ENCODE results near the gene SFI1.

The SFI1 gene

DNA sequence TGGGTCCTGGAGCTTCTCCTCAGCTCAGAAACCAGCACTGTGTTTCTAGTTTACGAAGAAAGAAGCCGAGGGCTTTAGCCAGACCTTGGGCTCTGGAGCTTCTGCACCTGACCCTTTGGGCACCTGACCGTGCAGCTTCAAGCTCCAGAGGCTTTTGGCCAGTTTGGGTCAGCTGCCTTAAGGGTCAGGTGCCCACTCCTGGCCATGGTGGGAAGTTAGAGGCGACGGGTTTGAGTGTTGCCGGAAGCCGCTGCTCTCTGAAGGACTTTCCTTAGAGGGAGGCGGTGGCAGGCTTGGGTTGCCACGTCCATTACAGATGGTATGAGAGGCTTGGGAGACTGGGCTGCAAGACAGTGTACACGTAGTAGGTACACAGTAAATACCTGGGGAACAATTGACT is 113.4 kb downstream of the SFI1 start:
- Histone ChIP-seq H3K36me3 (ENCODE audit: control insufficient read depth in 2 of 2, insufficient read depth in 2 of 2, low read length in 2 of 2) (peaks cover 0 to 6% of the 10 kb centered on the region in 2 donors), H3K9me3 (ENCODE audit: control insufficient read depth in 2 of 2, low read length in 2 of 2) (no peaks in the 10 kb centered on the region), H3K9ac (ENCODE audit: low read length in 2 of 2) (no peak overlapping the region), H3K4me1 (ENCODE audit: control insufficient read depth, insufficient read depth, low read length) (peaks cover 13% of the 10 kb centered on the region), H3K27me3 (ENCODE audit: control insufficient read depth in 1 of 2, insufficient read depth in 2 of 2, low read length in 2 of 2) (no peaks in the 10 kb centered on the region), H3K4me3 (ENCODE audit: low read length in 2 of 2) (no peak overlapping the region), H3K27ac (ENCODE audit: low read length) (no peak overlapping the region)

DNA sequence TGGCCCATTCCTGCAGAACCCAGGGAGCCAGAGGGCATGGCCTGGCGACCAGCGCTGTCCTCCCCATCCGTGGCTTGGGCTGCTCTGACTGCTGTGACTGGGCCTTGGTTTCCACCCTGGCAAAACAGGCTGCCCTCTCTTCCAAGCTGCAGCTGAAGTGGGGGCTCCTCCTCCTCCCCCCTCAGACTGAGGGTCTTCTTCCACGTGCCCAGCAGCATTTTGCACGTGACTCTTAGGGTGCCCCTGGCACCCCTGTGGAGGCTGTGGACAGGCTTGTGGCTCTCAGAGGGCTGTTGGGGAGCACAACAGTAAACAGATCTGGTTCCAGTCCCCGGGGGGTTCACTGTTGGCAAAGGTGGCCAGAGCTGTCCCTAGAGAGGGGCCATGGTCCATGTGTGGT is 114.3 kb downstream of the SFI1 start:
- H3K9ac ChIP-seq (ENCODE audit: low read length in 2 of 2): no peak overlapping the region
- H3K36me3 ChIP-seq (ENCODE audit: control insufficient read depth in 2 of 2, insufficient read depth in 2 of 2, low read length in 2 of 2): peaks cover 0 to 6% of the 10 kb centered on the region in 2 donors
- peaks cover 13% of the 10 kb centered on the region for H3K4me1 ChIP-seq (ENCODE audit: control insufficient read depth, insufficient read depth, low read length)
- H3K27ac ChIP-seq (ENCODE audit: low read length): no peak overlapping the region
- H3K9me3 ChIP-seq (ENCODE audit: control insufficient read depth in 2 of 2, low read length in 2 of 2): no peaks in the 10 kb centered on the region
- H3K27me3 ChIP-seq (ENCODE audit: control insufficient read depth in 1 of 2, insufficient read depth in 2 of 2, low read length in 2 of 2): no peaks in the 10 kb centered on the region
- H3K4me3 ChIP-seq (ENCODE audit: low read length in 2 of 2): peak overlapping the region in 1 of 2 donors; percentile 22

DNA sequence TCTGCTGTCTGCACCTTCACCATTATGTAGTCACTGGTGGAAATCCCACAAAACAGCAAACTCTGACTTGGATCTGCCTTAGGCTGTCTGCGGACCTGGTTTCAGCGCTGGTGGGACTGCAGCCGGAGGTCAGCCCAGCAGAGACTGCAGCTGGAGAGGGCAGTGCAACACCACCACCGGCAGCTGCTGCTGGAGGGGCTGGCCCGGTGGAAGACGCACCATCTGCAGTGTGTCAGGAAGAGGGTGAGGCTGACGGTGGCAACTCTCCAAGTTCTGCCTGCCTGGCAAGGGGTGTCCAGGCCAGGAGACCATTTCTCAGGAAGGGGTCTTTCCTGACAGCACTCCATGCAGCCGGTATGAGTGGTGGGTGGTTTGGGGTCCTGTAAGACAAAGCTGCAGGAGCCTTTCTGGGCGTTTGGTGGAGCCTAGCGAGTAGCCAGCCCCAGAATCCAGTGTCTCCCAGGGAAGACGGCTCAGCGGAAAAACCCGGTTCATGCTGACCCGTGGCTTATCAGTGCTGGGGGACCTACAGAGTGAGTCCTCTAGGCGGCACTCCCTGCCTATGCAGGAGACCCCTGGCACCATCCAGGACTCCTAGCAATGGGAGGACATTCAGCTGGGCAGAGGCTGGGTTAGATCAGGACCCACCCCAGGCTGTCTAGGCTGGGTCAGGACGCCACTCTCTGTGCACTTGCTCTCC is 114.9 kb downstream of the SFI1 start:
- Histone ChIP-seq H3K27ac (ENCODE audit: low read length) (no peak overlapping the region), H3K4me3 (ENCODE audit: low read length in 2 of 2) (peak overlapping the region in 1 of 2 donors; percentile 22), H3K27me3 (ENCODE audit: control insufficient read depth in 1 of 2, insufficient read depth in 2 of 2, low read length in 2 of 2) (no peaks in the 10 kb centered on the region), H3K9ac (ENCODE audit: low read length in 2 of 2) (no peak overlapping the region), H3K36me3 (ENCODE audit: control insufficient read depth in 2 of 2, insufficient read depth in 2 of 2, low read length in 2 of 2) (peaks cover 0 to 4% of the 10 kb centered on the region in 2 donors), H3K9me3 (ENCODE audit: control insufficient read depth in 2 of 2, low read length in 2 of 2) (no peaks in the 10 kb centered on the region), H3K4me1 (ENCODE audit: control insufficient read depth, insufficient read depth, low read length) (peaks cover 13% of the 10 kb centered on the region)

DNA sequence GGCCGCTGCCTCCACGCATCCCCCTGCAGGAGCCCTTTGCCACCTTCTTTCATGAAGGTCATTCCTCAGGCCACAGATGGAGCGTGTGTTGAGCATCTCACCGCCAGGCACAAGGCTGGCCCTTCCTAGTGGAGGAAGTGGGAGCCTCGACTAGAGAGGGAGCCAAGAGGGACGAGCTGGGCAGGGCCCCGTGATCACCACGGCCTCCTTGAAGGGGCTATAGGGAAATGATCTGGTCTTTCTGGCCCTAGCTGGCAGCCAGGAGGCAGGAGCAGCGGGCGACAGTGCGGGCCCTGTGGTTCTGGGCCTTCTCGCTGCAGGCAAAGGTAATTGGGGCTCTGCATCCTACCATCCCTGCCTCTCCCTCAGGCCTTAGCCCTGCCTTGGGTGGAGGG is 116.6 kb downstream of the SFI1 start:
- peaks cover 0 to 3% of the 10 kb centered on the region in 2 donors for H3K36me3 ChIP-seq (ENCODE audit: control insufficient read depth in 2 of 2, insufficient read depth in 2 of 2, low read length in 2 of 2)
- peaks cover 14% of the 10 kb centered on the region for H3K4me1 ChIP-seq (ENCODE audit: control insufficient read depth, insufficient read depth, low read length)
- H3K27me3 ChIP-seq (ENCODE audit: control insufficient read depth in 1 of 2, insufficient read depth in 2 of 2, low read length in 2 of 2): no peaks in the 10 kb centered on the region
- no peak overlapping the region for H3K4me3 ChIP-seq (ENCODE audit: low read length in 2 of 2)
- no peak overlapping the region for H3K27ac ChIP-seq (ENCODE audit: low read length)
- H3K9me3 ChIP-seq (ENCODE audit: control insufficient read depth in 2 of 2, low read length in 2 of 2): no peaks in the 10 kb centered on the region
- H3K9ac ChIP-seq (ENCODE audit: low read length in 2 of 2): no peak overlapping the region

DNA sequence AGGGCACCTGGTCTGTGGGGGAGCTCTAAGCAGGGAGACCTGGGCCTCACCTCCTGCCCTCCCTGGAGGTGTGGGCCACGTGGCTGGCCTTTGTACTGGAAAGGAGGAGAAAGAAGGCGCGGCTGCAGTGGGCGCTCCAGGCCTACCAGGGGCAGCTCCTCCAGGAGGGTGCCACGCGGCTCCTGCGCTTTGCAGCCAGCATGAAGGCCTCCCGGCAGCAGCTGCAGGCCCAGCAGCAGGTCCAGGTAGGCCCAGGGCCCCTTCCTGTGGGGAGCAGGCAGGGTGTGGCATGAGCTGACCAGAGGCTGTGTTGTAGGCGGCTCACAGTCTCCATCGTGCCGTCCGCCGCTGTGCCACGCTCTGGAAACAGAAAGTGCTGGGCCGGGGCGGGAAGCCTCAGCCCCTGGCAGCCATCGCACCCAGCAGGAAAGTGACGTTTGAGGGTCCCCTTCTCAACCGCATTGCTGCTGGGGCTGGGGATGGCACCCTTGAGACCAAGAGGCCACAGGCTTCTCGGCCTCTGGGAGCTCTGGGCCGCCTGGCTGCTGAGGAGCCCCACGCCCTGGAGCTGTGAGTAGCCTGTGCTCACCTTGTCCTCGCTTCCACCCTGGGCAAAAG is 117.1 kb downstream of the SFI1 start:
- Histone ChIP-seq H3K27ac (ENCODE audit: low read length) (no peak overlapping the region), H3K9me3 (ENCODE audit: control insufficient read depth in 2 of 2, low read length in 2 of 2) (no peaks in the 10 kb centered on the region), H3K36me3 (ENCODE audit: control insufficient read depth in 2 of 2, insufficient read depth in 2 of 2, low read length in 2 of 2) (peaks cover 0 to 2% of the 10 kb centered on the region in 2 donors), H3K4me3 (ENCODE audit: low read length in 2 of 2) (no peak overlapping the region), H3K27me3 (ENCODE audit: control insufficient read depth in 1 of 2, insufficient read depth in 2 of 2, low read length in 2 of 2) (no peaks in the 10 kb centered on the region), H3K9ac (ENCODE audit: low read length in 2 of 2) (no peak overlapping the region), H3K4me1 (ENCODE audit: control insufficient read depth, insufficient read depth, low read length) (peaks cover 14% of the 10 kb centered on the region)

DNA sequence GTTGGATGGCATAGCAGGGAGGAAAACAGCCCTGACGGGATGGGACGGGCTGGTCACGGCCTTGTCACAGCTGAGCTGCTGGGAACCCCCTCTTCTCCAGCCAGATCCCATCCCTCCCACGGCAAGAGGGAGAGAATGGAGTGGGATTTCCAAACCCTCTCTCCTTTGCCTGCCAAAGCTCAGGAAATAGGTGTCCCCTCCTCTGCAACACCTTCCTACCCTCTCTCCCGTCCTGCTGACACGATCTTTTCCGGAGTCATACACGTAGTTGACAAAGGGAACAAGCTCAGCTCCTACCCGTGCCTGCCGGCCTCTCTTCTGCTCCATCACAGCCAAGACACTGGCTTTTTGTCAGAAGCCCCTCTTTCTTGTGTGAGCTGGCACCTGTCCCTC is 117.6 kb downstream of the SFI1 start:
- H3K27ac ChIP-seq (ENCODE audit: low read length): no peak overlapping the region
- peaks cover 17% of the 10 kb centered on the region for H3K4me1 ChIP-seq (ENCODE audit: control insufficient read depth, insufficient read depth, low read length)
- no peak overlapping the region for H3K9ac ChIP-seq (ENCODE audit: low read length in 2 of 2)
- H3K36me3 ChIP-seq (ENCODE audit: control insufficient read depth in 2 of 2, insufficient read depth in 2 of 2, low read length in 2 of 2): peaks cover 3 to 5% of the 10 kb centered on the region in 2 donors
- no peaks in the 10 kb centered on the region for H3K9me3 ChIP-seq (ENCODE audit: control insufficient read depth in 2 of 2, low read length in 2 of 2)
- no peaks in the 10 kb centered on the region for H3K27me3 ChIP-seq (ENCODE audit: control insufficient read depth in 1 of 2, insufficient read depth in 2 of 2, low read length in 2 of 2)
- H3K4me3 ChIP-seq (ENCODE audit: low read length in 2 of 2): no peak overlapping the region

DNA sequence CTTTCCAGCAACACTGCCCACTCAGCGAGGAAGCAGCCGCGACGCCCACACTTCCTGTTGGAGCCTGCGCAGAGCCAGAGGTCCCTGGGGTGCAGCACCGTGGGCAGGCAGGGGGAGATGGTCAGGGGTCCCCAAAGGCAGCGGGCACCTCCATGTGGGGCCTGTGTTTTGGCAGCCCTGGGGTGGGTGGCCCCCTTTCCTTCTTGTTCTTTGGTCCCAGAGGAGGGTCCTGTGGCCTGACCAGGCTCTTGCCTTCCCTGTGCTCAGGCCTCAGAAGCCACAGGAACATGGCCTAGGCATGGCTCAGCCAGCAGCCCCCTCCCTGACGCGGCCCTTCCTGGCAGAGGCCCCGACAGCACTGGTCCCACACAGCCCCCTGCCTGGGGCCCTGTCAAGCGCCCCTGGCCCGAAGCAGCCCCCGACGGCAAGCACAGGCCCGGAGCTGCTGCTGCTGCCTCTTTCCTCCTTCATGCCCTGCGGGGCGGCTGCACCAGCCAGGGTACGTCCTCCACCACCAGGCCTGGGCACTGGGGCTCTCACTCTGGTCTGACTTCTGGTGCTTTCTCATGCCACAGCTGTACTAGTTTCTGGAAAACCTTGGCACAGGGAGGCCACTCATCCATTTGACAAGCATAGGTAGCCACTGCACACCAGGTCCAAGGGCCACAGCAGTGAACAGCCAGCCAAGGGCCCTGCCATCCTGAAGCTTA is 118.6 kb downstream of the SFI1 start:
- Histone ChIP-seq H3K36me3 (ENCODE audit: control insufficient read depth in 2 of 2, insufficient read depth in 2 of 2, low read length in 2 of 2) (peaks cover 11 to 15% of the 10 kb centered on the region in 2 donors), H3K27ac (ENCODE audit: low read length) (no peak overlapping the region), H3K9me3 (ENCODE audit: control insufficient read depth in 2 of 2, low read length in 2 of 2) (no peaks in the 10 kb centered on the region), H3K9ac (ENCODE audit: low read length in 2 of 2) (no peak overlapping the region), H3K4me3 (ENCODE audit: low read length in 2 of 2) (no peak overlapping the region), H3K4me1 (ENCODE audit: control insufficient read depth, insufficient read depth, low read length) (peaks cover 18% of the 10 kb centered on the region), H3K27me3 (ENCODE audit: control insufficient read depth in 1 of 2, insufficient read depth in 2 of 2, low read length in 2 of 2) (no peaks in the 10 kb centered on the region)

GRCh38 chr22:31615491-31615860 is 119.1 kb downstream of the SFI1 start:
- no peaks in the 10 kb centered on the region for H3K27me3 ChIP-seq (ENCODE audit: control insufficient read depth in 1 of 2, insufficient read depth in 2 of 2, low read length in 2 of 2)
- no peak overlapping the region for H3K27ac ChIP-seq (ENCODE audit: low read length)
- no peak overlapping the region for H3K9ac ChIP-seq (ENCODE audit: low read length in 2 of 2)
- H3K9me3 ChIP-seq (ENCODE audit: control insufficient read depth in 2 of 2, low read length in 2 of 2): no peaks in the 10 kb centered on the region
- H3K36me3 ChIP-seq (ENCODE audit: control insufficient read depth in 2 of 2, insufficient read depth in 2 of 2, low read length in 2 of 2): peaks cover 16 to 20% of the 10 kb centered on the region in 2 donors
- H3K4me3 ChIP-seq (ENCODE audit: low read length in 2 of 2): no peak overlapping the region
- H3K4me1 ChIP-seq (ENCODE audit: control insufficient read depth, insufficient read depth, low read length): peaks cover 16% of the 10 kb centered on the region

- no peak overlapping the region for H3K4me3 ChIP-seq (ENCODE audit: low read length in 2 of 2)
- no peaks in the 10 kb centered on the region for H3K27me3 ChIP-seq (ENCODE audit: control insufficient read depth in 1 of 2, insufficient read depth in 2 of 2, low read length in 2 of 2)
- peaks cover 12% of the 10 kb centered on the region for H3K4me1 ChIP-seq (ENCODE audit: control insufficient read depth, insufficient read depth, low read length)
- no peaks in the 10 kb centered on the region for H3K9me3 ChIP-seq (ENCODE audit: control insufficient read depth in 2 of 2, low read length in 2 of 2)
- no peak overlapping the region for H3K27ac ChIP-seq (ENCODE audit: low read length)
- peaks cover 18 to 24% of the 10 kb centered on the region in 2 donors for H3K36me3 ChIP-seq (ENCODE audit: control insufficient read depth in 2 of 2, insufficient read depth in 2 of 2, low read length in 2 of 2)
- no peak overlapping the region for H3K9ac ChIP-seq (ENCODE audit: low read length in 2 of 2)
These were observed 119.6 kb downstream of the SFI1 start for GRCh38 chr22:31615940-31616314.

DNA sequence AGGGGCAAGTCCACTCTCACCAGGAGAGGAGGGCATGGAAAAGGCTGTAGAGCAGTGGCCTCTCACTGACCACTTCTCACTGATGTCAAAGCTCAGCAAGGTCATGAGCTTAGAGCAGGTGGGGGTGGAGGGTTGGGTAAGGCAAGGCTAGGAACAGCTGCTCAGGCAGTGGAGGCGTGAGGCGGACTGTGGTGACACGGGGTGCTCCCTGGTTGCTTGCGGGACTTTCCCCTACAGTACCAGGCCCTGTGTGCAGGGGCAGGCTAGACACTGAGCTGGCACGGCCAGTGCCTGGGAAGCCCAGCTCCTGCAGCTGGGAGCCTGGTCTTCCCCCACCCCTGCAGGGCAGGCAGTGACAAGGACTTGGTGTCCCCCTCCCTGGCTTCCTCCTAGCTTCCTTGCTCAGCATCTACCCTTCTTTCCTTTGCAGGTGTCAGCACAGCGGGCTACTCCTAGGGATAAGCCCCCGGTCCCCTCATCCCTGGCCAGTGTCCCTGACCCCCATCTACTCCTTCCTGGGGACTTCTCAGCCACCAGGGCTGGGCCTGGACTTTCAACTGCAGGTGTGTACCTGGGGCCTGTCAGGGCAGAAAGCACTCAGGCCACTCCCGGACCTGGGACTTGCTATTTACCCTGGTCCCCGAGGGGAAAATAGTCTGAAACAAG is 120.1 kb downstream of the SFI1 start:
- Histone ChIP-seq H3K4me1 (ENCODE audit: control insufficient read depth, insufficient read depth, low read length) (peaks cover 7% of the 10 kb centered on the region), H3K27ac (ENCODE audit: low read length) (peak overlapping the region; percentile 1), H3K27me3 (ENCODE audit: control insufficient read depth in 1 of 2, insufficient read depth in 2 of 2, low read length in 2 of 2) (no peaks in the 10 kb centered on the region), H3K9me3 (ENCODE audit: control insufficient read depth in 2 of 2, low read length in 2 of 2) (no peaks in the 10 kb centered on the region), H3K4me3 (ENCODE audit: low read length in 2 of 2) (no peak overlapping the region), H3K9ac (ENCODE audit: low read length in 2 of 2) (no peak overlapping the region), H3K36me3 (ENCODE audit: control insufficient read depth in 2 of 2, insufficient read depth in 2 of 2, low read length in 2 of 2) (peaks cover 24 to 29% of the 10 kb centered on the region in 2 donors)
